GM12891 (cell line): ENCODE data around the gene ABAT.
A peak's percentile ranks its signal among the peaks of the same experiment; 100 is the strongest.
"Not testable (repeated sequence)": the region's sequence is repeated elsewhere in the genome, so short reads cannot be mapped to it uniquely, and the experiment has no call there.

Experiments
- DNase-seq: peaks from one replicate; pipeline ENCODE4 v3.0.0; 2011; ENCODE audit warnings: low spot score; ENCODE audit not compliant: insufficient read length
- FAIRE-seq: peaks from 2 replicates; lab custom pipeline; 2011; peaks lifted over from hg19 to GRCh38; lab: Jason Lieb, UNC
- PAX5 ChIP-seq: IDR thresholded peaks from 2 replicates; pipeline ENCODE4 v1.6.1; 2011; ENCODE audit warnings: low read length, moderate library complexity, mild to moderate bottlenecking; ENCODE audit not compliant: insufficient read depth, severe bottlenecking
- POLR2A ChIP-seq: IDR thresholded peaks from 2 replicates; pipeline ENCODE4 v1.6.1; 2011; ENCODE audit warnings: low read depth, low read length, control low read depth
- POLR2AphosphoS5 ChIP-seq: IDR thresholded peaks from 2 replicates; pipeline ENCODE4 v1.6.1; 2011; ENCODE audit warnings: low read depth, low read length, control low read depth
- POU2F2 ChIP-seq: IDR thresholded peaks from 2 replicates; pipeline ENCODE4 v1.6.1; 2011; ENCODE audit warnings: low read depth, mild to moderate bottlenecking, control low read depth, low read length, moderate library complexity
- SPI1 ChIP-seq: IDR thresholded peaks from 2 replicates; pipeline ENCODE4 v1.6.1; 2011; ENCODE audit warnings: low read depth, low read length, control low read depth
- TAF1 ChIP-seq: IDR thresholded peaks from 2 replicates; pipeline ENCODE4 v1.6.1; 2011; ENCODE audit warnings: low read depth, low read length, control low read depth

Gene ABAT

GRCh38 chr16:8788578-8789172, 114.3 kb downstream of the ABAT start:
- no peak for DNase-seq
- no peak for TF ChIP-seq PAX5
- TF ChIP-seq POLR2AphosphoS5 = no peak
- TF ChIP-seq TAF1 = no peak
- no peak for TF ChIP-seq POLR2A
- TF ChIP-seq POU2F2 = no peak
- no peak for TF ChIP-seq SPI1
- no peak for FAIRE-seq

DNA sequence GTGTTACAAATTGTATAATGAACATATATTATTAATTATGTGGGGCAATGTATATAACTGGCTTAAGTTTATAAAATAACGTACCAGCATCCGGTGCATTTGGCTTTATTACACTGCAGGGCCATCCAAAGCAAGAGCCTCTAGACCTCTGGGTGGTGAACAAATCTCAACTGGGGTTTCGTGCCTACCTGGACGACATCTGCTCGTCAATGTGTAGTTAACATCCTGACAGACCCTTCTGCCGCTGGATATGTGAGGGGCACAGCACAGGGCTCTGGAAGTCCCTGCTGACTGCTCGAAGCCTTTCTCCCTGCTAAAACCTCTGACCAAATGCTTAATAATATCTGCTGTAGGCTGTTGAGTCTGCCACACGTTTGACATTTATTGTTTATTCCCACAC, 120.7 kb downstream of the ABAT start:
- FAIRE-seq (no peak), DNase-seq (no peak)
- TF ChIP-seq PAX5 (no peak), POLR2AphosphoS5 (no peak)

- TF ChIP-seq POLR2A (no peak), POU2F2 (no peak), SPI1 (no peak), PAX5 (no peak), POLR2AphosphoS5 (no peak), TAF1 (no peak)
- DNase-seq (no peak), FAIRE-seq (no peak)
Observed at GRCh38 chr16:8795818-8796217, 121.4 kb downstream of the ABAT start.

DNA sequence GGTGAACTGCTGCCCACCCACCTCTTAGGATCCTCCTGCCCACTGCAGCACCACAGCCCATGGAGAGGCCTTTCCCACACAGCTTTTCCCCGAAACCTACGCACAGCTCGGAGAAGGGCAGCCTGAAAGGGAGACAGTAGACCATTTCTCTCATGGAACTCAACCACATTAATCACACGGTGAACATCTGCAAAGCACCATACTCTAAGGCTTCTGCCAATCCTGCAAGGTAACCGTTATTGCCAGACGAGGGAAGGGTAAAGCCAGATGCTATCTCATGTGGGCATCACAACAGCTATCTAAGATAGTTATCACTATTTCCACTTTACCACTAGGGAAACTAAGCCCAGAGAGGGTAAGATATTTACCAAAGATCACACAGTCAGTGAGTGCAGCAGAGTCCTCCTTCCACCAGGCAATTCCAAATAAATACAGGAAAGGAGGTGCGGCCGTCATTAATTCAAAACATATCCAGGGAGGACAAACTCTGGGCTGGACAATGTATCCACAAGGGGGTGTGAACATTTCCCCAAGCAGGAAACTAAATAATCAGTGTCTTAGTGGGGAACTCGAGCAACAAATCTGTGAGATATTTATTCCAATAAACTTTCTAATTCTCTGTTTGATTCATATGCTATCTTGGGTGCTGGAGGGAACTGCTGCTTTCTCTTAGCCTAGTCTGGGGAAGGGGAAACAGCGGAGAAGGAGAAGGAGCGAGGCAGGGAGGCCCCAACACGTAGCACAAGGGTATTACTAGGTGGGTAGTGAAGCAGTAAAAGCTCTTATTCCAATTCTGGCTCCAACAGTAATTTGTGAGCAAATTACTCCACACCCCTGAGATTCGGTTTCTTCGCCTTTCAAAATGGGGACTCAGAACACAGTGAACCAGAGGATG, 122.3 kb downstream of the ABAT start:
- FAIRE-seq (no peak), DNase-seq (no peak)
- no peak for TF ChIP-seq SPI1
- TF ChIP-seq POLR2A = no peak
- no peak for TF ChIP-seq TAF1
- no peak for TF ChIP-seq PAX5
- TF ChIP-seq POLR2AphosphoS5 = no peak

- FAIRE-seq (peak; percentile 97), DNase-seq (peak; percentile 96)
- TF ChIP-seq PAX5 = no peak
- TF ChIP-seq POLR2A = peak; percentile 86
- TF ChIP-seq POU2F2 = peak; percentile 72; the same call in 1 of the 2 replicates
- TF ChIP-seq SPI1 = peak; percentile 40
- peak; percentile 70; the same call in 1 of the 2 replicates for TF ChIP-seq TAF1
- peak; percentile 87 for TF ChIP-seq POLR2AphosphoS5
Observed at GRCh38 chr16:8797364-8798173, 123.2 kb downstream of the ABAT start, which contains the start of the genes PMM2 and TMEM186. Gene PMM2, plus strand, starts transcription at chr16:8797839. Its CDS starts 44 bp downstream, at chr16:8797883. Gene TMEM186, minus strand, starts transcription at chr16:8797639. Its CDS starts 25 bp downstream, at chr16:8797614.

DNA sequence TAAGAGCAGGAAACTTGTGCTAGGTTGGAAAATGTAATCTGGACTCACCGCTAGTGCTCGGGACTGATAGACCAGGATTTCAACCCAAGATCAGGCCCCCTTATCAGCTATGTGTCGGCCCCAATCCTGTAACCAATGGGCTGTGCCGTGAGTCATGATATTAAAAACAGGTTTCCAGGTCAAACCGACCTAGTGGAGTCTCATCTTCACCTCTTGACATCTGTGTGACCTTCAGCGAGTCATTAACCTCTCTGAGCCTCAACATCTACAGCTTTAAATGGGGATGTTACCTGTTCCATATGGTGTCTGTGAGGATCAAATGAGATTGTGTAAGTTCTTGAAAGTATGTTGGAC, 123.7 kb downstream of the ABAT start:
- TF ChIP-seq PAX5 = no peak
- TF ChIP-seq SPI1 = no peak
- no peak for TF ChIP-seq POU2F2
- TF ChIP-seq POLR2AphosphoS5 = no peak
- TF ChIP-seq POLR2A = no peak
- TF ChIP-seq TAF1 = no peak
- no peak for DNase-seq
- FAIRE-seq = peak; percentile 35

DNA sequence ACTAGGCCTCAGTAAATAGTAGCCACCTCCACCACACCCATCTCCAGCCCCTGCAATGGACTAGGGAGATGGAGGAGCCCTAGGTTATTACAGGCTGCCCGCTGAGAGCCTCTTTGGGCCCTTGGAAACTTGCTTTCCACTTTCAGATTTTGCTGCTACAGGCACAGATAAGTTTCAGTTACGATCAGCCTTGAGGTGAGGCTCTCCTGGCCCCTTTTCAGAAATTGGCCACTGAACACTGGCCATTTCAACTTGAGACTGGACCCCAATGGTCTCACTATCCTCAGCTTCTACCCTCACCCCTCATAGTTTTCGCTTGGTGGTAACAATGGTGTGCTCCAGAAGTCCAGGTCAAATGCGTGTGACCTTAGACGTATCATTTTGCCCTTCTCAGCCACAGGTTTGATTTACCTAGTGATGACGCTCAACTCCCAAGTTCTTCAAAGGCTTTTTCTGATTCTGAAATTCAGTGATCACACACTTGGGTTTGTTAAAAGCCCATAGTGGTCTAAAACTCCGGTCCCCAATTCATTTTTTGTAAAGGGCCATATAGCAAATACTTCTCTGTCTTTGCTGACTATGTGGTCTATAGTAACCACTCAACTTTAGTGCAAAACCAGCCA, 124.2 kb downstream of the ABAT start:
- FAIRE-seq (no peak), DNase-seq (no peak)
- TF ChIP-seq POU2F2 = no peak
- no peak for TF ChIP-seq TAF1
- no peak for TF ChIP-seq PAX5
- TF ChIP-seq POLR2A = 0 out of 2 replicates have a peak, but pooled peaks have one; percentile 20

DNA sequence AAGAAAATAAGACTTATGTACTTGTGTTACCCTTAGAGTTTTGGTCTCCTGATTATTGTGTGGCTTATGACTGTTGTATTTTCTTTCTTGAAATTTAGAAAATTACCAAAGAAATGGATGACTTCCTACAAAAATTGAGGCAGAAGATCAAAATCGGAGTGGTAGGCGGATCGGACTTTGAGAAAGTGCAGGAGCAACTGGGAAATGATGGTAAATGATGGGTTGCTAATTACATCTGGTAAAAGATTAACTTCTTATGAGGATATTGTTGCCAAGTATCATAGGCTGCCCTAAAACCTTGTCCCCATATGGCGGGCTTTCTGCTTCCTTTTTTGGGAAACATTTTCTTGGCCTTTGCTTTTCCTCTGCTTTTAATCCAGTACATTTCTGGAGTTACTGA, 127.3 kb downstream of the ABAT start:
- FAIRE-seq = no peak
- no peak for TF ChIP-seq SPI1
- TF ChIP-seq TAF1 = no peak
- TF ChIP-seq POU2F2 = no peak
- no peak for TF ChIP-seq PAX5
- TF ChIP-seq POLR2A = no peak
- TF ChIP-seq POLR2AphosphoS5 = no peak
- DNase-seq = no peak

DNA sequence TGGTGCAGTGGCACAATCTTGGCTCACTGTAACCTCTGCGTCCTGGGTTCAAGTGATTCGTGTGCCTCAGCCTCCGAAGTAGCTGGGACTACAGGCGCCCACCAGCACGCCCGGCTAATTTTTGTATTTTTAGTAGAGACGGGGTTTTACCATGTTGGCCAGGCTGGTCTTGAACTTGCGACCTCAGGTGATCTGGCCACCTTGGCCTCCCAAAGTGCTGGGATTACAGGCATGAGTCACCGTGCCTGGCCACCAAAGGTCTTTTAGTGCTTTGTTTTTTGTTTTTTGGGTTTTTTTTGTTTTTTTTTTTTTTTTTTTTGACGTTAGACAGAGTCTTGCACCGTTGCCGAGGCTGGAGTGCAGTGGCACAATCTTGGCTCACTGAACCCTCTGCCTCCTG, 129.3 kb downstream of the ABAT start:
- not testable (repeated sequence) for FAIRE-seq, DNase-seq

GRCh38 chr16:8804313-8804712, 129.9 kb downstream of the ABAT start:
- DNase-seq = no peak
- FAIRE-seq = no peak
- TF ChIP-seq SPI1 (no peak), TAF1 (no peak), POLR2AphosphoS5 (no peak), POLR2A (no peak)
